T-helper 1 cell (primary cell): ENCODE data around the gene VPS16.
A peak's percentile ranks its signal among the peaks of the same experiment; 100 is the strongest.

ENCODE experiments used
- DNase-seq, 5 donors: peaks; one replicate each; pipeline ENCODE4 v3.0.0-alpha.2; 2012 to 2020
- total RNA-seq, 4 donors: gene quantifications; one replicate each; lab custom pipeline; 2026; lab: John Stamatoyannopoulos, UW

The VPS16 gene
- total RNA-seq = 44.1 to 68.8 (median 67.0) reads per million in 4 donors

DNA sequence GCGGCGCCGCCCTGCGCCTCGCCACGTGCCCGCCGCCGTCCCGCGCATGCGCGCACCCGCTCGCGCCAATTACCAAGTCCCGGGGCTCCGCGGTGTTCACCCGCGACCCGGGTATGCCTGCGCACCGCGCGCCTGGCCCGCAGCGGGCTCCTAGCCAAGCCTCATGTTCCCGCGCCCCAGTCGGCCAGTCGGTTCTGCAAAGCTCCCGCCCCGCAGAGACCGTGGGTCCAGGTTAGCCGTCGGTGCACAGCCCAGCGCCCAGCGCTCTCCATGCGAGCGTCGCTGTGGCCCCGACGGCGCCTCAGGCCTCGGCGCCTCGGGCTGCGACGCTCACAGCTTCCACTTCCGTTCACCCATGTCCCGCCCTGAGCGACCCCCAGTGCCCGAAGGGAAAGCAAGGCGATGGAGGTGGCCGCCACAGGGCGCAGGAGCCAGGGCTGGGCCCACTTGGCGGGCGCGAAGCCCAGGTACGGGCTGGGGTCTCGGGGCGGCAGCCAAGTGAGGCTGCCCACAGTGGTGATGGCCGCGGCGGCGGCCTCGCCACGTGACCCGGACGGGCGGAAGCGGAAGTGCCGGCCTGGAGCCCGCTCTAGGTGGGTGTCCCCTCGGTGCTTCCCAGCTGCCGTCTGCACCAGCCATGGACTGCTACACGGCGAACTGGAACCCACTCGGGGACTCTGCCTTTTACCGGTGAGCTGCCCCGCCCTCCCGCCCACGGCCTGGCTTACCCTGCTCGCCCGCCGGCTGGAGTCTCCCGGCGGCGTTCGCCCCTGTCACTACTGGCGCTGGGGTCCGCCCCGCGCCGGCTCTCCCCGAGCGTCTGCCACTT lies at the start of gene VPS16, which contains the start of gene PCED1A:
VPS16 (plus strand) TSS at position 608 of the 829 bp plus-strand sequence; CDS start at position 638, 30 bp downstream.
PCED1A (minus strand) TSS at position 518 of the 829 bp plus-strand sequence. CDS start 743 bp downstream, outside the sequence.
- peak; percentile 71 to 90 (median 84) for DNase-seq

DNA sequence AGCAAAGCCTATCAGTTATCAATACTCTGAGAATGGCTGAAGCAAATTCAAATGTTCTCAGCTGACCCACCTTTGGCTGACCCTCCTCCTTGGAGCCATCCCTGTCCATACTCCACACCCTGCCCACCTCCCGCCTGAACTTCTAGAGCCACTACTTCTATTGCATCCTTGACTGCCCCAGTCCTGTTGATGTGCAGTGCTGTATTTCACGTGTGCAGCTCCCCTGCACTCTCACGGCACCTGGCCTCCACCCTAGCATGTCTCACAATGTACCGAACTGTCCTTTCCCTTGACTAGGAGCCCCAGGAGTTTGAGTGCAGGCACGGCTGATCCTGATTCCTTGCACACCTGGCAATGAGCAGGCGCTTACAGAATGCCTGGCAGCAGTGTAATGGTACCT lies 47.1 kb upstream of the VPS16 start:
- no peak for DNase-seq

DNA sequence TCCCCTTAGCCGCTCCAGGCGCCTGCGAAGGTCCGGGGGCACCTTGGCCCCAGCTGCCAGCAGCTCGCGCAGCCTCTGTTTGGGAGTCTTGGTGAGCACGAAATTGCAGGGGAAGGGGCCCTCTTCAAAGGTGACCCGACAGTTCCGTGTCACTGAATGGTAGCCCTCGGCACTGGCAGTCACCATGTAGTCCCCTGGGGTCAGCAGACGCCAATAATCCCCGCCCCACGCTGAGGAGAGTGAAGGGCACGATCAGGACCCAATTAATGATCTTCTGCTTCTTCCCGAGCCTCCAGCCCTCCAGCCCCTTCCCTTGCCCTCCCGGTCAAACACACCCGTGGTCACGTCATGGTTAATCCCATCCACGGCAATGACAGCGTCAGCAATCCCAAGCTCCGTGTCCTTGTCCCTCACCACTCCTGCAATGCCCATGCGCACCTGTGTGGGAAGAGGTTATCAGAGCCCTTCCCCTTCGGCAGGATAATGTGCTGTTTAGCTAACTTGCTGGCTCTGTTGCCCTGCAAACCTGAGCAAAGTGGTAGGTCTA lies 46.3 kb upstream of the VPS16 start:
- DNase-seq = no peak

DNA sequence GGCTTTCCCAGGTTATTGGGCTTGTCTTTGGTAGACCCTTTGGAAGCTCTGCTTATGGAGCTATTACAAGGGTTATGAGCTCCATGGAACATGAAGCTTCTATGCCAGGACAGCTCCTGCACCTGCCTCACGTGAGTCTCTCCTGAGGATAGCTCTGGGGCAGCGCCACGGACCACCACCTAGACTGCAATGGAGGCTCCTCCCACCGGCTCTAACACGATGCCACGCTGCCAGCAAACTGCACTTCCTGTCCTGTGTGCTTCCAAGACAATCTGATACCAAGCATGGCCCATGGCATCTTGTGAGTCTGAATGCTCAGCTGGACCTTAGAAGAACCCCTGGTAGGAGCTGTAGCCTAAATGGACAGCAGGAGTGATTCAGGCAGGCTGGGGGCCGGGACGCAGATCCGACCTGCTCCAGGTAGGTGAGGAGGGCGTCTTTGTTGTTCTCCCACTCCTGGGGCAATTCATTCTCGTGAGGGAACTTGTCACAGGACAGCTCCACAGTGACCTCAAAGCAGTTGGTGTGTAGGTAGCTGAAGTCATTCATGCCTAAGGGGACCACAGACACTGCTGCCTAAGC lies 45.6 kb upstream of the VPS16 start:
- no peak for DNase-seq

DNA sequence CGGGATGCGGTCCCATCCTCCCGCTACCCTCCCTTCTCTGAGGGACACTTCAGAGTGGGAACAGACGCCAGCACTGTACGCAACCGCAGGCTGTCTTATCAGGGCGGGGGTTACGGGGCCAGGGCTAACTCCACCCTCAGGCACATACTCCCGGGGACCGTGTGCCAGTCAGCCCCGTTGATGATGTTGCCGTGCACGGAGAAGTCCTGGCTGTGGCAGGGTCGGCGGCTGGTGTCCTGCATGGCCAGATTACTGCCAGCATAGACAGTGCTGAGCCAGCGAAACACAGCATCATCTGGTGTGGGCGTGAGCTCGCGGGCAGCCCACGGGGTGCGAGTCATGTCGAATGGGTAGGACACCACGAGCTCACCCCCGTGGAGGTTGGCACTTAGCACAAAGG lies 45.1 kb upstream of the VPS16 start:
- DNase-seq = no peak

DNA sequence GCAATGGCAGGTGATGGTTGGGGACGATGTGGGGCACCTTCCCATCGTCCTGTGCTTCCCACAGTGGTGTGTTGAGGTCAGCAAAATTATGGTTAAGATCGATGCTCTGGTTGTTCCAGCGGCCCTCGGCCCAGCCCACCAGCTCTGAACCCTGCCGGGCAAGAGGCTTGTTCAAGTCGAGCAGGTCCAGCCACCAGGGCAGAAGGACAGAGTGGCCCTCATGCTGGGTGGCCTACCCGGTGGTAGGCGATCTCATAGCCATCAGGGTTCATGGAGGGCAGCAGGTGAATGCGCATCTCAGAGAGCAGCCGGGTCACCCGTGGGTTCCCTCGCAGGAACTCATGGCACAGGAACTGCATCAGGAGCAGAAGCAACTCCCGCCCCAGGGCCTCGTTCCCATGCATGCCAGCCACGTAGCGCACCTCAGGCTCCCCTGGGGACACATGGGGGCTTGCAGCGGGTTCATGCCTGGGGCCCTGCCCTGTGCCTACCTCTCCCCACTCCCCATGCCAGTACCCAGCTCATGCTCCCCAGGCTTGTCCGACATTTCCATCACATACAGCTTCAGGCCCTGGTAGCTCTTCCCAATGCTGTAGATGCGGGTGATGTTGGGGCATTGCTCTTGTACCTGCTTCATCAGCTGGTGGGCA lies 44.4 kb upstream of the VPS16 start:
- no peak for DNase-seq

DNA sequence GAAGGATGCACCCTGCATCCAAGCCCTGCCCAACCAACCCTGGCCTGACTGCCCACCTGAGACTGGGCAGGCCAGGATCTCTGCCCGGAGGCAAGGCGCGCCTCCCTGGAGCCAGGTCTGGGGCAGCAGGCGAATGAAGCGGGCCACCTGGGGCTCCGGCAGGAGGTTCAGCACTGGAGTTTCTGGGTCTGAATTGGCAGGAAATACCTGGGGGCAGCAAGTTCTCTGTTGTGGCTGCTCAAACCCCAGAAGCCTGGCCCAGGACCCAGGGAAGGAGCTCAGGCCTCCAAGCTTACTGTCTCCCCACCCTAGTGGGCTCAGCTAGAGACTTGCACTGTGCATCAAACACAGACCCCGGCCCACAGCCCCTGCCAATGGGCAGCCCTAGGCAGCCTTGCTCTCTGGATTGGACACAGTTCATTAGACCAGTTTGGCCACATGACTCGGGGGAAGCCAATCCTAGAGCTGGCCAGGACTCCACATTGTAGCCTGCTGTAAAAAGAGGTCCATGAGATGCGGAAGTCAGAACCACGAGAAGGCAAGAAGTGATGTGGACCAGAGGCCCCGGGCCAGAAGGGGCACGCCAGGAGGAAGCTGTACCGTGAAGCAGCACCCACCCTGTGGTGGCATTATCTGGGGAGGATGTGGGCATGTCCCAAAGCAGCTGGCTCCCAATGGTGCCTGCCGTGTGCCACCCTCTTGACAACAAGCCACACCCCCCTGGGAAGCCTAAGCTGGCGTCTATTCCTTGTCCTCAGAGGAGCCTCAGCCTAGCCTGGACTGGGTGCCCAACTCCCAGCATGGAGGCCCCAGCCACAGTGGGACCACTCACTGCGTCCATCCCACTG lies 43.2 kb upstream of the VPS16 start:
- no peak for DNase-seq

DNA sequence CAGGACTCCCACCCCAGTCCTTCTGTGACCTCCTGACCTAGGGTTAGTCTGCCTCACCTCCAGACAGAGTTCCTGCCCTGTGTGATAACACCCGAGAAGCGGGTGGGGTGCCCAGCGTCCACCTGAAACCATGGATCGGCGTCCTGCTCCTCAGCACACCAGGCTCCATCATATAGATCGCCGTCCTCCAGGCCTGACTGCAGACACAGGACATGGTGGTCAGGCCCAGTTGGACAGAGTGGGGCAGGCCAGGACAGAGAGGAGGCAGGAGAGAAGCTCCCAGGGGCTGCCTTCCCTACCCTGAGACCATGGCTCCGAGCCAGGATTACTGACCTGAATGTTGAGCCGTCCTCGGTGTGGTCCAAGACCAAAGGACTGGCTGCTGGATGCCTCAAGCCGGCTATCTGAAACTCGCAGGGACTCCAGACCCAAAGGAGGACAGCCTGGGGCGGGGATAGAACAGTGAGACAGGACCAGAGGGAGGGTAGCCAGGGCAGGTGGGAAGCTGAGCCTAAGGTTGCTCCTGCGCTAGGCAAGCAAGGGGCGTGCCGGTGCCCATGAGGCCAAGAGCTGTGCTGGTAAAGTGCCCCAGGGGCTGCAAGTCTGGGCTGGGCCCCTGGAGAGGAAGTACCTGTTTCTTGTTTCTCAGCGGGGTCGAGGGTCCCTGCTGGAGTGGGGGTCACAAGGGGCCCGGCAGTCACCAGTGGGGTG lies 42.3 kb upstream of the VPS16 start:
- no peak for DNase-seq

DNA sequence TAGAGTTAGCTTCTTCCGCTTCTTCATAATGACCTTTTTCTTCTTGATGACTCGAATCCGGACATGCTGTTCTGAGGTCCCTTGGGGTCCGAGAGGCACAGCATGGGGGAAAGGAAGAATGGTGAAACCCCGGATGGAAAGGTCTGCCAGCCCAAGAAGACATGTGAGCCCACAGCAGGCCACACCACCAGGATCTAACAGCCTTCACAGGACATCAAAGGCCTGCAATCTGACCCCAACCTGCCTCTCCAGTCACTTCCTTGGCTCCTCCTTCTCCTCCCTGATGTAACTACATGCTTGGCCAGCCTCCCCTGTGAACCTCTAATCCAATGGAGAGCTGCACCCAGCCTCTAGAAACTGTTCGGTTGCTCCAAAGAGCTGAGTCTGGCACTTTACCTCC lies 41.7 kb upstream of the VPS16 start:
- DNase-seq = no peak

DNA sequence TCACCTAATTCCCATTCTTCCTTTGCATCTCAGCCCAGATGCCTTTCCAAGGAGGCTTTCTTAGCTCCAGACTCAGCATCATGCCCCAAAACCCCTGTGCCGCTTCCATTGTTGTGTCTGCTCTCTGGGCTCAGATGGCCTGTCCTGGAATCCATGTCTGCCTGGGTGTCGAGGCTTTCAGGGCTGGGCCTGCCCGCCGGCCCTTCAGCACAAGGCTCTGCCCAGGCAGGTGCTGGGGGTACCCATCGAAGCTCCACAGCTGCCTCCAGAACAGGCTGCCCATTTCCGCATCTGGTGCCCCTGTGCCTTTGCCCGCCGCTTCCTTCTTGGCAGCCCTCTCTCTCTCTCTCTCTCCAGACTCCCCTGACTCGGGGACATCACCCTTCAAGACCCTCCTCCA lies 41.3 kb upstream of the VPS16 start:
- no peak for DNase-seq

DNA sequence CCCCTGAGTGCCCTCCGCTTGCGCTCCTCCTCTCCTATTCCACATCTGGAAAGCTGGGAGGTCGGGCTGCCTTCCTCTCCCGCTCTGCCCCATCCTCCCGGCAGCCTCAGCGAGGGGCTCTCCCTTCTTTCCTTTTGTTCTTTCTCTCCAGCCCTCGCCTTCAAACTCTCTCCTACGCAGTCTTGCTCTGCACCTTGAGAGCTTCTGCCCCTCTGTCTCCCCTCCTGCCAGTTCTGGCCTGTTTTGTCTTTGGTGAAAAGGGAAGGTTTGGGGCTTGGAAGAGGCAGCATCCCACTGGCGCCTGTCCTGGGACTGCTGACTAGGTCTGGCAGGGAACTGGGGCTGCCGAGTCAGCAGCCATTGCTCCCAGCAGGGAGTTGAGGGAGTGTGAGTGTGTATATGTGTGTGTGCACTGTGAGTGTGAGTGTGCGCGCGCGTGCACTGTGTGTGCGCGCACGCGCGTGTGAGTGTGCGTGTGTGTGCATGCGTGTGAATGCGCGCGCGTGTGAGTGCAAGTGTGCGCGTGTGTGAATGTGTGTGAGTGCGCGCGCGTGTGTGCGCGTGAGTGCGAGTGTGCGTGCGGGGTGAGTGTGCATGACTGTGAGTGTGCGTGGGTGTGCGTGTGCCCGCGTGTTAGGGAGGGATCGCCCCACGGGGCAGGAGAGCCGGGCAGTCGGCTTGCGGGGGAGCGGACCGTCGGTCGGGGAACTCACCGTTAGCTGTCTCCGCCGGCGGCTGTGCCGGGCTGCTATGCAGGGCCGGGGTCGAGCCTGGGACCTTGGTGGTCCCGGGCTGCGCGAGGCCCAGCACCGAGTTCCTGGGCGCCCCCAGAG lies 40.6 kb upstream of the VPS16 start:
- DNase-seq = no peak

DNA sequence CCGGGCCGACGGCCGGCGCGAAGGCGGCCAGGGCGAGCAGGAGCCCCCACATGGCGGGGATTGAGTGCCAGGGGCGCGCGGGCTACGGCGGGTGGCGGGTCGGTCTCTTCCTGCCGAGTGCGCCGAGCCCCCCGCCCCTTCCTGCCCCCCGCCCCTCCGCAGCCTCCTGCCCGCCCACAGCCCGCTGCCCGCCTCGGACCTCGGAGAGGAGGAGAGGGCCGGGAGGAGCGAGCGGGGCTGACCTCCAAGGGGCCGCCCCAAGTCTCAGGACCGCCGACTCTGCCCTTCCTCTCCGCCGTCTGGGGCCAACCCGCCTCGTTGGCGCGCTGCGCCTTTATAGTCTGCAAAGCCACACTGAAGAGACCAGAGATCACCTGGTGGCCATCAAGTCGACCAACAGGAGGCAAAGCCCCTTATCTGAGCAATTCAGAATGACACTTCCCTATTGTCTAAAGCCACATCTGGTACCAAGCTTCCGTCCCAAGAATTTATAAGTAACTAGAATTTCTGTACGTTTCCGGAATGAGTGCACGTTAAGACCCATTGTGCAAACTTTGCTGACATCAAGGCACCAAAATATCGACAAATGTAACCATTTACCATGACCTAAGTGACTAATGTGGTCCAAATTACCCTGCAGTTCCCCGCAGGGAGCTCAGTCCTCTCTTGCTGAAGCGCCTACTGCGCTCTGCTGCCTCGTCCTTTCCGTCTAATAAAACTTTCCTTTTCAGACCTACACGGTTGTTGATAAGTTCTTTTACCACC lies 39.8 kb upstream of the VPS16 start, which contains the start of gene CPXM1:
CPXM1 (minus strand) TSS at position 107 of the 765 bp plus-strand sequence; CDS start at position 52, 55 bp downstream.
- no peak for DNase-seq

DNA sequence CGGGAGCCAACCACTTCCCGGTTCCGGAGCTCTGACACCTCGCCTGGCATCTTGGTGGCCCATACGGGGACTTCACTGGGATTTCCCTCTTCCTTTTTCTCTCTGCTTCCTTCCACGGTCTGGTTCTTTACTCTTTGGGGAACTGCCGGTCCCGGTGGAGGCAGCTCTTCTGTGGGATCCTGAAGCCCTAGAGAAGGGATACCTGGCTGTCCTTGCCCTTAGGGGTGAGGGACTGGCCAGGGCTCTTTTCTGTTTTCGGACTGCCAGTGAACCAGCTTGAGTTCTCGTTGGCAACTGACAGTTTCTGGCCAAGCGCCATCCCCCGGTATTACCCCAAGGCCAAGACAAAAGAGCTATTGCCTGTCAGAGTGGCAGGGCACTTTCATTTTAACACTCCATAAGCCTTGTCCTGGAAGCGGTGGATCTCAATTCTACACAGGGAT lies 39.2 kb upstream of the VPS16 start:
- DNase-seq = no peak

DNA sequence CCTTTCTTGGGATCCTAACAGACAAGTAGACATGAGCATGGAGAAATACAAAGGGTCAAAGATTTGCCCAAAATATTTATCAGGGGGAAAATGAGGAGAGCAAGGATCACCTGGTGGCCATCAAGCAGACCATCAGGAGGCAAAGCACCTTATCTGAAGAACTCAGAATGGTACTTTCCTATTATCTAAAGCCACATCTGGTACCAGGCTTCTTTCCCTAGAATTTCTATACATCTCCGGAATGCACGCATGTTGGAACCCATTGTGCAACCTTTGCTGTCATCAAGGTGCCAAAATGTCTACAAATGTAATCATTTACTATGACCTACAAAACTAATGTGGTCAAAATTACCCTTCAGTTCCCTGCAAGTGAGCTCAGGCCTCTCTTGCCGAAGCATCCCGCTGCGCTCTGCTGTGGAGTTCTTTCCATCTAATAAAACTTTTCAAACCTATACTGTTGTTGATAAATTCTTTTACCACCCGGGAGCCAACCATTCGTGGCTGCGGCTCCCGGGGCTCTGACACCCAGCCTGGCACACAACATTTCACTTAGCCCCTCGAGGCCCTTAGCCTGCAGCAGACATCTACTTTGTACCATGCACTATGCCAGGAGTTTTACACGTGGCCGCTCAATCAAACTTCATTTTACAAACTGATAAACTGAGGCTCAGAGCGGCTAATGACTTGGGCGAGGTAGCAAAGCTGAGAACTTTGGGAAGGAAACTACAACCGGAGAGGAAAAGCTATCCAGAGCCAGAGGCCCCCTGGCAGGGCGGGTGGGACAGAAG lies 36.3 kb upstream of the VPS16 start:
- no peak for DNase-seq

DNA sequence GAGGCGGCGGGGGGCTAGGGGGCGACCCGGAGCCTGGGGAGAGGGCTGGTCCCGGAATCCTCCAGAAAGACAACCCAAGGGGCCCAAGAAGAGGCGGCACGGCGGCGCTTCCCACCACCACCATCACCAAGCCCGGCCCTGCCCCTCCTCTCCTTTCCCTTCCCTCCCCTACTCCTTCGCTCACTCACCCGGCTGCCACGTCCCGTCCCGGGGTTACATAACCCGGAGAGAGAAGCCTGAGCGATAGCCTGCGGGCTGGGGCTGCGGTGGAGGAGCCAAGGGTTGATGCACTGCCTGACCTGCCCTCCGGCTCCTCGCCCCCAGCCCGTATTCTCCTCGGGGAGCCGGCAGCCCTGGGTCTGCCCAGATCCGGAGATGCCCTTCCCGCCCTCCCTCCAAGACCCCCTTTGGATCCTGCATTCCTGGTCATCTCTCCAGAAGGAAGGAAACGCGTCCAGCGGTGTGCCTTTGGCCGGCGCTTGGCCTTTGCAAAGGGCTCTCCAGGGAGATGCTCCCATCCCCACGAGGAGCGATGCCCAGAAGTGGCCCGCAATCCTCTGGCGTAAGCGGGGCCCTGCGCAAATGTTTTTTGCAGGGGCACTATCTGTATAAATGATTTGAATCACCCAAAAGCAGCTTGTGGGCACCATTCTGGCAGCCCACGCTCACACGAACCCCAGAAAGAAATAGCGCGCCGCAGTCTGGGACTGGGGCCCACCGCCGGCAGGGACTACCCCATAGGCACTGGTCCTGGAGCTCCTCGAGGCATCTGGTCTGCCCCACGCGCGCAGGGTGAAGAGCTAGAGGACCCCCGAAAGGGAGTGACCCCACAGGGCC lies 35.5 kb upstream of the VPS16 start:
- DNase-seq = no peak

DNA sequence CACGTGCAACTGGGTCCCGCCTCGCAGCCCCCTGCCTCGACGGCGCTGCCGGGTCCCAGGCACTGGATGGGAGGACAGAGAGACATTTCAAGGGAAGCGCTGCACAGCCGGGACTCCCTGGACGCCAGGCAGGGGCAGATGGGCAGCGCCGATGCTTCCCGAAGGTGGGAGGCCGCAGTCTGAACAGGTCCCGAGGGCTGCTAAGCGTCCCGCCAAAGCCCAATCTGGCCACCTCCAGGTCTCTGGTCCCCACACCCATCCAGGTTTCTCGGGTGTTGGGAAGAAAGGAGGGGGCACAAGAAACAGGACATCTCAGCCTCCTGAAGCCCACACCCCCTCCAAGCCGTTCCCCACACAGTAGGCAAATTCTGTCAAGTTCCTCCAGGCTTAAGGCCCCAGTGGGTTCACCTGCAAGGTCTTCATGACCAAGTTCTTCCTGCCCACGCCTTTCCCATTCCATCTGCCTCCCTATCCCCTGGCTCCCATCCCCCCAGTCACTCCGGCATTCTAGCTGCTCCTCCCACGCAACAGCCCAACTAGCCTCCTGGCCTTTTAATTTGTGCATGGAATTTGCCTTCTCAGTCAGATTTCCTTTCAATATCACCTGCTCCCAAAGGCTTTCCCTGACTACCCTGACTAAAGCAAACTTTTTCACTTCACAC lies 34.7 kb upstream of the VPS16 start:
- DNase-seq = no peak

DNA sequence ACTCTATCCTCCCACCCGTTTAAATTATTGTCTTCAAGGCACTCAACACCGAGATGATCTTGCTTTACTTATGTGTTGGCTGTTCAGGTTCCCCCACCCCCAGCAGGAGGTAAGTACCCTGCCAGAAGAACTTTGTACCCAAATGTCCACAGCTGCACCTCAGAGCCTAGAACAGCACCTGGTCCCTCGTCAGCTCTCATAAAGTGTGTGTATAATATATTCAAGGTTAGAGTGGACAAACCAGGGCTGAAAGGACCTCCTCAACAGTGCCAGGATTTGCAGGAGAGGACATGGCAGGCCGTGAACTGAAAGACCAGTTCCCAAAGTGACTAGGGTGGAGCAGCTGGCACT lies 34.2 kb upstream of the VPS16 start:
- DNase-seq = no peak

DNA sequence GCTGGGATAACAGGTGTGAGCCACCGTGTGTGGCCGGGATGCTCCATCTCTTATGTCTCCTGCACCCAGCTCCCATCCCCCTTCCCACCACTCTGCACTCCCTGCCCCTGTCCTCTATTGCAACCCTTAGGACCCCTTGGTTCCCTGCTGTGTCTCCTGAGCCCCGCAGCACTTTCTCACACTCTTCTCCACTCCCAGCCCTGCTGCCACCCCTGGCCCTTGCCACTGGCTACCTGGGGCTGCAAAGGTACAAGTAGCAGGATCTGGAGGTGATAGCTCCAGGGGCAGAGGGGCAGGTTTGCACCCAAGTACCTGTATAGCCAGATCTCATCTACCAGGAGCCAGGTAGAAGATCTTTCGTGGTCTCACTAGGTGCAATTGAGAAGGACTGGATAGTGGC lies 33.5 kb upstream of the VPS16 start:
- DNase-seq = no peak
